Mucosa of descending colon (tissue), 3 donors: ENCODE results near the gene RAB5IF. TPM values are rescaled to one million over a fixed set of nuclear protein-coding genes. Genes with fewer than 3 reads are reported as not detected.

ENCODE experiments used
- ATAC-seq: fragments of 200-7000 bp; cut with Tn5 transposase; one replicate; pipeline ENCODE4 v1.9.1; 2020; ENCODE audit warnings: mild to moderate bottlenecking, moderate library complexity
- DNase-seq, 3 donors: peaks; one replicate each; pipeline ENCODE4 v3.0.0-alpha.2; 2020
- H3K36me3 ChIP-seq: fragments of 200-600 bp; one replicate; pipeline ENCODE4 v1.8.0; 2021; ENCODE audit warnings: low read depth, mild to moderate bottlenecking
- H3K4me1 ChIP-seq: fragments of 200-600 bp; one replicate; pipeline ENCODE4 v1.8.0; 2021; ENCODE audit warnings: low read depth, mild to moderate bottlenecking
- H3K4me3 ChIP-seq: fragments of 200-600 bp; one replicate; pipeline ENCODE4 v1.8.0; 2021; ENCODE audit warnings: mild to moderate bottlenecking
- H3K9me3 ChIP-seq: fragments of 200-600 bp; one replicate; pipeline ENCODE4 v1.8.0; 2021; ENCODE audit warnings: mild to moderate bottlenecking
- intact Hi-C, 2 donors: fragments of 100-400 bp; cut with DNase I in 1 of 2; cut with micrococcal nuclease in 1 of 2; formaldehyde crosslinking; loops; one replicate each; pipeline versions ENCODE4 v1.11.0 to v1.11.1; 2022; cut with DNase I, micrococcal nuclease
- total RNA-seq, 3 donors: library from RNA; stranded (reverse); fragmentation: NEBNext Ultra II Directional in 2 of 3; extraction: Animal tissue kit (Norgen Biotek cat#: 25700) in 2 of 3; gene quantifications; one replicate each; pipeline versions ENCODE4 v1.2.1 to v1.2.4, GENCODE V29; 2021 to 2023
- TF ChIP-seq, protein P1 (sequence below): fragments of 200-600 bp; IDR thresholded peaks from one replicate; pipeline ENCODE4 v1.8.0; 2022; ENCODE audit warnings: antibody characterized with exemption, mild to moderate bottlenecking
- donor health status: DM: no; HTN: no; CAD: no; lungs with moderate emphysema.
- donor health status: DM: no; HTN: no; CAD: no.
- donor health status: DM: no; HTN: yes; CAD: no.

The RAB5IF gene
- total RNA-seq, 3 donors from 2014 or later: 96.2 to 150 (median 128) TPM

DNA sequence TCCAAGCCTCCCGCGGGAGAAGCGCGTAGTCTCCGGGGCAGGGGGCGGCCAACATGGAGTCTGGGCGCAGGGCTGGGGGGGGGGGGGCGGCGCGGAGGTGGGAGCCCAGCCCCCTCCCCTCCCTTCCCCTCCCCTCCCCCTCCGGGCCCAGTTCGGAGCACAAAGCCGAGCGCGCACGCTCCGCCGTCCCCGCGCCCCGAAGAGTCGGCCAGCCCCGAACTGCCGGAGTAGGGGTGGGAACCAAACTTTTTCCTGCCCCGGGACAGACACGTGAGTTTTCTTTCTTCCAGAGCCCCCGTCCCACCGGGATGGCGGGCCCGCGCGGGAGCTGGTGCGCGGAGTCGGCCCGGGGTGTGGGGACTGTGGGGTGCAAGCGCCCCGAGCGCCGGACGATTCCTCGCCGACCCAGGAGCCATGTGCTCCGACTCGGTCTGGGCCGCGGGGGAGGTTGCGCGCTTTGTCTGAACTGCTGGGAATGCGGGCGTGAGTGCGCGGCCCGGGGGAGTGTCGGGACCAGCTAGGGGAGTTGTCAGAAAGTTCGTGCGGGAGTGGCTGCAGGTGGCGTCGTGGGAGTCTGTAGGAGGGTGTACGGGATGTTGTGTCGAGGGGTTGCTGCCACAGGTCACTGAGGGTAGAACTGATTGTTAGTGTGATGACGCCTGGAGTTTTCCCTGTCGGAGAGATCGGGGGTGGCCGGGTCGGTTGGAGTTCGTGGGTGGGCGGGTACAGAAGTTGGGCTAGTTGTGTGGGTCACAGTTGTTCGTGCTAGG lies 31.0 kb upstream of the RAB5IF start:
- Histone ChIP-seq H3K36me3 (no peaks in the 10 kb centered on the region), H3K4me3 (peak overlapping the region; percentile 34), H3K9me3 (no peaks in the 10 kb centered on the region), H3K4me1 (peaks cover 13% of the 10 kb centered on the region)
- peak; percentile 47 for ATAC-seq
- TF ChIP-seq, protein P1, sequence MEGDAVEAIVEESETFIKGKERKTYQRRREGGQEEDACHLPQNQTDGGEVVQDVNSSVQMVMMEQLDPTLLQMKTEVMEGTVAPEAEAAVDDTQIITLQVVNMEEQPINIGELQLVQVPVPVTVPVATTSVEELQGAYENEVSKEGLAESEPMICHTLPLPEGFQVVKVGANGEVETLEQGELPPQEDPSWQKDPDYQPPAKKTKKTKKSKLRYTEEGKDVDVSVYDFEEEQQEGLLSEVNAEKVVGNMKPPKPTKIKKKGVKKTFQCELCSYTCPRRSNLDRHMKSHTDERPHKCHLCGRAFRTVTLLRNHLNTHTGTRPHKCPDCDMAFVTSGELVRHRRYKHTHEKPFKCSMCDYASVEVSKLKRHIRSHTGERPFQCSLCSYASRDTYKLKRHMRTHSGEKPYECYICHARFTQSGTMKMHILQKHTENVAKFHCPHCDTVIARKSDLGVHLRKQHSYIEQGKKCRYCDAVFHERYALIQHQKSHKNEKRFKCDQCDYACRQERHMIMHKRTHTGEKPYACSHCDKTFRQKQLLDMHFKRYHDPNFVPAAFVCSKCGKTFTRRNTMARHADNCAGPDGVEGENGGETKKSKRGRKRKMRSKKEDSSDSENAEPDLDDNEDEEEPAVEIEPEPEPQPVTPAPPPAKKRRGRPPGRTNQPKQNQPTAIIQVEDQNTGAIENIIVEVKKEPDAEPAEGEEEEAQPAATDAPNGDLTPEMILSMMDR: no peak
- peak; percentile 52 to 77 (median 67) for DNase-seq
- intact Hi-C loops: no loop called here

DNA sequence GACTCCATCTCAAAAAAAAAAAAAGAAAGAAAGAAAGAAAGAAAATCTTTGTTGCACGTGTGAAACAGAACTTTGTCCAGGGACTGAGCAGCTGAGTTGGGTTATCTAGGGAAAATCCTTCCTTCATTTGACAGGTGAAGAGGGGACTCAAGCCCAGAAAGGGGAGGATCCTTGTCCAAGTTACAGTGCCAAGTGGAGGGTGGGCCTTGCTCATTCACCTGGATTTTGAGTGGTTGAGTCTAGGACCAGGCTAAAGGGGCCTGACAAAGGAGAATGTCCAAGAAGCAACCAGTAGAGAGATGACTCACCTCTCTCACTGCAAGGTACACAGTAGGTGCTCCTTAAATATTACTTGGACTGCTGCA lies 29.5 kb upstream of the RAB5IF start:
- ATAC-seq: no peak
- no peak for DNase-seq
- Histone ChIP-seq H3K4me1 (peaks cover 13% of the 10 kb centered on the region), H3K4me3 (no peak overlapping the region), H3K36me3 (no peaks in the 10 kb centered on the region), H3K9me3 (no peaks in the 10 kb centered on the region)
- intact Hi-C loops: no loop called here
- TF ChIP-seq, protein P1: no peak

DNA sequence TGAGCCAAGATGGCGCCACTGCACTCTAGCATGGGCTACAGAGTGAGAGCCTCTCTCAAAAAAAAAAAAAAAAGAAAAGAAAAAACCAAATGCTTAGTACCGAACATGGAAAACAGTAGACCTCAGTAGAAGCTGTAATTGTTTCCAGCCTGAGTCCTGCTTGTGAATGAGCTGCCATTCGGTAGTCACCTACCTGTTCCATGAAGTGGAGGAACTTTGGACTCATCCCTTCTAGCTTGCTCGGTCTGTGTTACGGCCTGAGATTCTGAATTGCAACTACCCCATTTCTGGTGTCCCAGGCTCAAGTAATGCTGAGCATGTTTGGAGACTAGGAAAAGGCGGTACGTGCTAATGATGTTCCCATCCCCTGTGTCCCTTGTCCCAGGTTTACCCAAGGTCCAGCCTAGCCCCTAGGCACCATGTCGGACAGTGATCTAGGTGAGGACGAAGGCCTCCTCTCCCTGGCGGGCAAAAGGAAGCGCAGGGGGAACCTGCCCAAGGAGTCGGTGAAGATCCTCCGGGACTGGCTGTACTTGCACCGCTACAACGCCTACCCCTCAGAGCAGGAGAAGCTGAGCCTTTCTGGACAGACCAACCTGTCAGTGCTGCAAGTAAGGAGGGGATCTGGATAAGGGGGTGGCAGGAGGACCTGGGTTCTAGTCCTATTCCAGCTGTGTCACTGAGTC lies 27.1 kb upstream of the RAB5IF start:
- intact Hi-C loops: no loop called here
- H3K4me1 ChIP-seq: peaks cover 8% of the 10 kb centered on the region

DNA sequence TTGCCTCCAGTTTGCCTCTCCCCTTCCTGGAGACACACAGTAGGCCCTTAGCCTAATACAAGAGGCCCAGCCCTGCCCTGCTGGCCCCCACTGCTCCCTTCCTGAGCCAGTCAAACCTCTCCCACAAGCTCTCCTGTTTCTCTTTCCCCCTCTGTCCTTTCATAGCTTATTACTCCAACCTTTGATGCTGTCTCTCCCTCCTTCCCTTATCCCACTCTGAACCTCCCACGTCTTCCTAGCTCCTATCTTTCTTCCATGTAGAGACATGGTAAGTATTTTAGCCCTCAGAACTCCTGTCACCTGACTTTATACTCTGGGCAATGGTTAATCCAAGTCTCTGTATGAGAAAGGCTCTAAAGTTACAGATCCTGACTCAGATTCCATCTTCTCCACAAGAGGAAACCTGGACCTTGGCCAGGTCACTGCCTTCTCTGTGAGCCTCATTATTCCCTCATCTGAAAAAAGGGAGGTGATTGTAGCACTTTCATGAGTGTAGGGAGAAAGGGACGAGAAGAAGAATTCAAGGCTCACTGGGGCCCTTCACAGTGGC lies 25.5 kb upstream of the RAB5IF start:
- intact Hi-C loops: no loop called here
- ATAC-seq: no peak

More for the DNA sequence above, 27.1 kb upstream of the RAB5IF start:
- no peak for DNase-seq
- H3K9me3 ChIP-seq: no peaks in the 10 kb centered on the region
- no peaks in the 10 kb centered on the region for H3K36me3 ChIP-seq
- ATAC-seq: no peak
- no peak overlapping the region for H3K4me3 ChIP-seq
- TF ChIP-seq, protein P1: no peak

DNA sequence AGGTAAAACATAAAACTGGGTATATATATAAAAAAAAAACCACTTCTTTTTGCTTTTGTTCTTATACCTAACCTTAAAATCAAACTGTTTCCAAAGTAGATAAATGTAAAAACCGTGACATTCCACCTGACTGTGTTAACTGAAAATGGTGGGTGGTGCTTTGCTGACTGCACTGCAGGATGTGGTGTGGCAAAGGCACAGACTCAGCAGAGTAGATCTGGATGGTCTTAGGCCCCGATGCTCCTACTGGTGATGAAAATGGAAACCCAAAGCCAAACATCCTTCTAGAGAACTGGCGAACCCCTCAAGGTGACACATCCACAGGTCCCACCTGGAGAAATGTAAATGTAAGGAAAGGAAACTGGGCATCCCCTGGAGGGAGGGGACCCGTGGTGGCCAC lies 23.3 kb upstream of the RAB5IF start:
- H3K4me1 ChIP-seq: no peaks in the 10 kb centered on the region
- no peaks in the 10 kb centered on the region for H3K9me3 ChIP-seq
- H3K4me3 ChIP-seq: no peak overlapping the region
- DNase-seq (no peak), ATAC-seq (no peak)
- no peaks in the 10 kb centered on the region for H3K36me3 ChIP-seq
- TF ChIP-seq, protein P1: no peak
- intact Hi-C loops: no loop called here

More for the DNA sequence above, 25.5 kb upstream of the RAB5IF start:
- Histone ChIP-seq H3K4me1 (peaks cover 7% of the 10 kb centered on the region), H3K9me3 (no peaks in the 10 kb centered on the region), H3K36me3 (no peaks in the 10 kb centered on the region), H3K4me3 (no peak overlapping the region)
- DNase-seq: no peak
- TF ChIP-seq, protein P1: no peak
